HCT116 (cell line): ENCODE results near the gene PTPRZ1.

Experiments used
- ATF3 ChIP-seq: IDR thresholded peaks from 2 replicates; pipeline ENCODE4 v1.6.1; 2012
- EGR1 ChIP-seq: IDR thresholded peaks from 2 replicates; pipeline ENCODE4 v1.6.1; 2012; ENCODE audit warnings: low read depth
- EZH2 ChIP-seq: fragments of 200-600 bp; sonication (generic); IDR thresholded peaks from 2 replicates; pipeline ENCODE4 v1.6.1; 2017; ENCODE audit warnings: antibody characterized with exemption, mixed run types
- EZH2phosphoT487 ChIP-seq: fragments of 200-600 bp; IDR thresholded peaks from 2 replicates; pipeline ENCODE4 v1.6.1; 2018; ENCODE audit warnings: antibody characterized with exemption, borderline replicate concordance
- JUND ChIP-seq: IDR thresholded peaks from 2 replicates; pipeline ENCODE4 v1.6.1; 2012
- POLR2A ChIP-seq: IDR thresholded peaks from 2 replicates; pipeline ENCODE4 v1.7.0; 2011; ENCODE audit warnings: borderline replicate concordance; ENCODE audit not compliant: insufficient read depth, insufficient read length; ENCODE audit errors: extremely low read depth
- POLR2AphosphoS5 ChIP-seq: IDR thresholded peaks from 2 replicates; pipeline ENCODE4 v1.6.1; 2011; ENCODE audit warnings: mild to moderate bottlenecking, low read depth, low read length, moderate library complexity
- TF ChIP-seq, protein P1 (sequence below), 3 experiments: fragments of 200-600 bp in 1 of 3; sonication (generic) in 1 of 3; IDR thresholded peaks in 2 of 3; conservative IDR thresholded peaks in 1 of 3; 2 replicates each; pipeline ENCODE4 v1.5.1; 2012 to 2017; ENCODE audit warnings: low read depth in 2 of 3, low read length in 2 of 3, antibody characterized with exemption in 1 of 3, borderline replicate concordance in 1 of 3, control low read depth in 1 of 3, mild to moderate bottlenecking in 1 of 3, mixed read lengths in 1 of 3, mixed run types in 1 of 3, moderate library complexity in 1 of 3; ENCODE audit not compliant: insufficient read depth in 1 of 3

DNA sequence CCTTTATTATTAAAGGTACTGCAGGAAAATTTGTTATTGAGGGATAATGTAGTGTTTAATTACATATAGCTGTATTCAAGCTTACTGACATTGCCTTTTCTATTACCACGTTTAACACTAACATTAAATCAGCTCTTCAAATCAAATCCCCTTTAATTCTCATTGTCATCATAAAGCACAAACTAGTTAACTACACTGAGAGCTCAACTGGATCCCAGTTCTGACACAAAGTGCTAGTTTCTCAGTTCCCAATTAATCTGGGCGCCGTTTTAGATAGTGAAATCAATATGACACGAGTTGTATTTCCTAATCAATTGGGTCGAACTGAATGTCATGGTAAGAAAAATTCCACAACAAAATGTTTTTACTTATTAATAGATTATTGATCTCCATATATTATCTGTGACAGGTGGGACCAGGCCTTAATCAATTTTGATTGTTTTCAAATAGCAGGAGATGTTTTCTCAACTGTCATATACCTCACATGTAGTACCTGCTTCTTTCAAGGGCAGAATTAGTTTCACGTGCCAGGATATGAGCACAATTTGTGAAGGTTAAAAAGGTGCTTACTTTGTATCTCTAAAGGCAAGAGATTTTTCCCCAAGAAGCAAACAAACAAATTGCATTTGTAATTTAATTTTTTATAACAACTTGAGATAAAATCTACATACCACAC is 200.1 kb downstream of the PTPRZ1 start:
- TF ChIP-seq, protein P1, sequence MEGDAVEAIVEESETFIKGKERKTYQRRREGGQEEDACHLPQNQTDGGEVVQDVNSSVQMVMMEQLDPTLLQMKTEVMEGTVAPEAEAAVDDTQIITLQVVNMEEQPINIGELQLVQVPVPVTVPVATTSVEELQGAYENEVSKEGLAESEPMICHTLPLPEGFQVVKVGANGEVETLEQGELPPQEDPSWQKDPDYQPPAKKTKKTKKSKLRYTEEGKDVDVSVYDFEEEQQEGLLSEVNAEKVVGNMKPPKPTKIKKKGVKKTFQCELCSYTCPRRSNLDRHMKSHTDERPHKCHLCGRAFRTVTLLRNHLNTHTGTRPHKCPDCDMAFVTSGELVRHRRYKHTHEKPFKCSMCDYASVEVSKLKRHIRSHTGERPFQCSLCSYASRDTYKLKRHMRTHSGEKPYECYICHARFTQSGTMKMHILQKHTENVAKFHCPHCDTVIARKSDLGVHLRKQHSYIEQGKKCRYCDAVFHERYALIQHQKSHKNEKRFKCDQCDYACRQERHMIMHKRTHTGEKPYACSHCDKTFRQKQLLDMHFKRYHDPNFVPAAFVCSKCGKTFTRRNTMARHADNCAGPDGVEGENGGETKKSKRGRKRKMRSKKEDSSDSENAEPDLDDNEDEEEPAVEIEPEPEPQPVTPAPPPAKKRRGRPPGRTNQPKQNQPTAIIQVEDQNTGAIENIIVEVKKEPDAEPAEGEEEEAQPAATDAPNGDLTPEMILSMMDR (IDR thresholded peaks at IDR 0.05 in 2 of 3, conservative IDR thresholded peaks at IDR 0.05 in 1 of 3; ENCODE audit: borderline replicate concordance in 1 of 3, insufficient read depth in 1 of 3, low read depth in 2 of 3, low read length in 2 of 3) = no peak
- TF ChIP-seq ATF3 = no peak
- no peak for TF ChIP-seq EZH2
- TF ChIP-seq EZH2phosphoT487 = no peak
- no peak for TF ChIP-seq JUND
- no peak for TF ChIP-seq EGR1
- TF ChIP-seq POLR2AphosphoS5 = no peak
- TF ChIP-seq POLR2A = no peak
